ENCODE data around the gene GRK6.

DNA sequence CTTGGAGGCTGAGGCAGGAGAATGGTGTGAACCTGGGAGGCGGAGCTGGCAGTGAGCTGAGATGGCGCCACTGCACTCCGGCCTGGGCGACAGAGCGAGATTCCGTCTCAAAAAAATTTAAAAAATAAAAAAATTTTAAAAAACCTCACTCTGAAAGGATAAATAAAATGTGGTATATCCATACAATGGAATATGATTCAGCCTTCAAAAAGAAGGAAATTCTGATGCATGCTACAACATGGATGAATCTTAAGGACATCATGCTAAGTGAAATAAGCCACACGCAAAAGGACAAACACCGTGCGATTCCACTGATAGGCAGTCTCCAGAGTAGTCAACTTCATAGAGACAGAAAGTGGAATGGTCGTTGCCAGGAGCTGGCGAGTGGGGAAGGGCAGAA is 38.6 kb downstream of the GRK6 start:
- TF ChIP-seq, protein P1, sequence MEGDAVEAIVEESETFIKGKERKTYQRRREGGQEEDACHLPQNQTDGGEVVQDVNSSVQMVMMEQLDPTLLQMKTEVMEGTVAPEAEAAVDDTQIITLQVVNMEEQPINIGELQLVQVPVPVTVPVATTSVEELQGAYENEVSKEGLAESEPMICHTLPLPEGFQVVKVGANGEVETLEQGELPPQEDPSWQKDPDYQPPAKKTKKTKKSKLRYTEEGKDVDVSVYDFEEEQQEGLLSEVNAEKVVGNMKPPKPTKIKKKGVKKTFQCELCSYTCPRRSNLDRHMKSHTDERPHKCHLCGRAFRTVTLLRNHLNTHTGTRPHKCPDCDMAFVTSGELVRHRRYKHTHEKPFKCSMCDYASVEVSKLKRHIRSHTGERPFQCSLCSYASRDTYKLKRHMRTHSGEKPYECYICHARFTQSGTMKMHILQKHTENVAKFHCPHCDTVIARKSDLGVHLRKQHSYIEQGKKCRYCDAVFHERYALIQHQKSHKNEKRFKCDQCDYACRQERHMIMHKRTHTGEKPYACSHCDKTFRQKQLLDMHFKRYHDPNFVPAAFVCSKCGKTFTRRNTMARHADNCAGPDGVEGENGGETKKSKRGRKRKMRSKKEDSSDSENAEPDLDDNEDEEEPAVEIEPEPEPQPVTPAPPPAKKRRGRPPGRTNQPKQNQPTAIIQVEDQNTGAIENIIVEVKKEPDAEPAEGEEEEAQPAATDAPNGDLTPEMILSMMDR (IDR thresholded peaks at IDR 0.05; ENCODE audit: poor library complexity, severe bottlenecking) = no peak
- TF ChIP-seq, protein P2, sequence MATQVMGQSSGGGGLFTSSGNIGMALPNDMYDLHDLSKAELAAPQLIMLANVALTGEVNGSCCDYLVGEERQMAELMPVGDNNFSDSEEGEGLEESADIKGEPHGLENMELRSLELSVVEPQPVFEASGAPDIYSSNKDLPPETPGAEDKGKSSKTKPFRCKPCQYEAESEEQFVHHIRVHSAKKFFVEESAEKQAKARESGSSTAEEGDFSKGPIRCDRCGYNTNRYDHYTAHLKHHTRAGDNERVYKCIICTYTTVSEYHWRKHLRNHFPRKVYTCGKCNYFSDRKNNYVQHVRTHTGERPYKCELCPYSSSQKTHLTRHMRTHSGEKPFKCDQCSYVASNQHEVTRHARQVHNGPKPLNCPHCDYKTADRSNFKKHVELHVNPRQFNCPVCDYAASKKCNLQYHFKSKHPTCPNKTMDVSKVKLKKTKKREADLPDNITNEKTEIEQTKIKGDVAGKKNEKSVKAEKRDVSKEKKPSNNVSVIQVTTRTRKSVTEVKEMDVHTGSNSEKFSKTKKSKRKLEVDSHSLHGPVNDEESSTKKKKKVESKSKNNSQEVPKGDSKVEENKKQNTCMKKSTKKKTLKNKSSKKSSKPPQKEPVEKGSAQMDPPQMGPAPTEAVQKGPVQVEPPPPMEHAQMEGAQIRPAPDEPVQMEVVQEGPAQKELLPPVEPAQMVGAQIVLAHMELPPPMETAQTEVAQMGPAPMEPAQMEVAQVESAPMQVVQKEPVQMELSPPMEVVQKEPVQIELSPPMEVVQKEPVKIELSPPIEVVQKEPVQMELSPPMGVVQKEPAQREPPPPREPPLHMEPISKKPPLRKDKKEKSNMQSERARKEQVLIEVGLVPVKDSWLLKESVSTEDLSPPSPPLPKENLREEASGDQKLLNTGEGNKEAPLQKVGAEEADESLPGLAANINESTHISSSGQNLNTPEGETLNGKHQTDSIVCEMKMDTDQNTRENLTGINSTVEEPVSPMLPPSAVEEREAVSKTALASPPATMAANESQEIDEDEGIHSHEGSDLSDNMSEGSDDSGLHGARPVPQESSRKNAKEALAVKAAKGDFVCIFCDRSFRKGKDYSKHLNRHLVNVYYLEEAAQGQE (IDR thresholded peaks at IDR 0.05; ENCODE audit: borderline replicate concordance) = no peak
- no peak for TF ChIP-seq POLR2AphosphoS5 (IDR thresholded peaks at IDR 0.05)
- TF ChIP-seq EP300 (conservative IDR thresholded peaks at IDR 0.05; ENCODE audit: poor library complexity, severe bottlenecking) = no peak
- no peak for TF ChIP-seq SMC3 (conservative IDR thresholded peaks at IDR 0.05; ENCODE audit: poor library complexity)
- TF ChIP-seq EZH2 (IDR thresholded peaks at IDR 0.05; ENCODE audit: borderline replicate concordance, insufficient read depth, low read length, poor library complexity, severe bottlenecking) = no peak
- no peak for TF ChIP-seq TAF1 (IDR thresholded peaks at IDR 0.05; ENCODE audit: low read depth)

All from neural cell (in vitro differentiated cells).